SJCRH30 (cell line): ENCODE data around the gene KIF26B. TPM values are rescaled to one million over a fixed set of nuclear protein-coding genes. Genes with fewer than 3 reads are reported as not detected.
"Not testable (repeated sequence)": the region's sequence is repeated elsewhere in the genome, so short reads cannot be mapped to it uniquely, and the experiment has no call there.

Source experiments
- DNase-seq, 2 experiments: peaks; one replicate each; pipeline ENCODE4 v3.0.0-alpha.2; 2015 to 2020
- H3K27ac ChIP-seq: fragments of 250-450 bp; sonication (Bioruptor Pico); 2 replicates; pipeline ENCODE4 v1.5.1; 2020; ENCODE audit warnings: mild to moderate bottlenecking, moderate library complexity
- H3K27me3 ChIP-seq: fragments of 250-450 bp; sonication (Bioruptor Pico); 2 replicates; pipeline ENCODE4 v1.5.1; 2020; ENCODE audit warnings: mild to moderate bottlenecking, moderate library complexity
- H3K36me3 ChIP-seq: fragments of 250-450 bp; sonication (Bioruptor Pico); 2 replicates; pipeline ENCODE4 v1.5.1; 2020; ENCODE audit warnings: mild to moderate bottlenecking, moderate library complexity
- H3K4me1 ChIP-seq: fragments of 250-450 bp; sonication (Bioruptor Pico); 2 replicates; pipeline ENCODE4 v1.5.1; 2020; ENCODE audit warnings: mild to moderate bottlenecking, moderate library complexity
- H3K4me3 ChIP-seq: fragments of 250-450 bp; sonication (Bioruptor Pico); 2 replicates; pipeline ENCODE4 v1.5.1; 2020; ENCODE audit warnings: mild to moderate bottlenecking, moderate library complexity
- H3K9me3 ChIP-seq: fragments of 250-450 bp; sonication (Bioruptor Pico); replicated peaks from 2 replicates; pipeline ENCODE4 v1.5.1; 2020; ENCODE audit warnings: mild to moderate bottlenecking, moderate library complexity
- total RNA-seq: library from RNA; depleted of rRNA; stranded (reverse); fragments of >200 nt; shearing (Covaris generic); gene quantifications from 2 replicates; pipeline ENCODE4 v1.2.3, GENCODE V29; 2014

KIF26B gene
- total RNA-seq, 1 experiment from 2014 or later = 14.4 TPM

GRCh38 chr1:245396615-245397014 is 241.8 kb downstream of the KIF26B start:
- DNase-seq = no peak
- Histone ChIP-seq H3K4me1 (peaks cover 6% of the 10 kb centered on the region; the same call in 1 of the 2 replicates), H3K4me3 (no peak overlapping the region), H3K36me3 (0 out of 2 replicates have a peak, but pooled peaks cover 2% of the 10 kb centered on the region), H3K27ac (no peak overlapping the region), H3K27me3 (no peaks in the 10 kb centered on the region), H3K9me3 (no peaks in the 10 kb centered on the region)

GRCh38 chr1:245397771-245398170 is 243.0 kb downstream of the KIF26B start:
- H3K27ac ChIP-seq = no peak overlapping the region
- no peaks in the 10 kb centered on the region for H3K27me3 ChIP-seq
- 0 out of 2 replicates have a peak, but pooled peaks cover 2% of the 10 kb centered on the region for H3K36me3 ChIP-seq
- DNase-seq = no peak
- peaks cover 6% of the 10 kb centered on the region; the same call in 1 of the 2 replicates for H3K4me1 ChIP-seq
- no peaks in the 10 kb centered on the region for H3K9me3 ChIP-seq
- H3K4me3 ChIP-seq = no peak overlapping the region

DNA sequence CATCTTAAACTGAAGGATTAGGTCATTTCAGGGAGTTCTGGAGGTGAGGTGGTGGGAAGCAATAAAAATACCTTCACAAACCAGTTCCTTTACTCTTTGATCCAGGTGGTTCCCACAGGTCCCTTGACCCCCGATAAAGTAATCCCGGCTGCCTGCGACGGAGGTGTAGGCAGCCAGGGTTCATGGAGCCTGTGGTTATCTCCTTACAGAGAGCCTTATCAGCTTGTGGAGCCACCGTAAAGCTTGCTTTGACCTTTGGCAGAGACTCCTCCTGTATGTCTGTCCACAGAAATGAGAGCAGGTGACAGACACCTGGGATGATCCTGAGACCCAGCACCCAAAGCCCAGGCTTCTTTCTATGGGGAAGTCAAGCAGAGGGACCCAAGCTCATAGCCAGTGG is 243.4 kb downstream of the KIF26B start:
- Histone ChIP-seq H3K27ac (no peak overlapping the region), H3K4me1 (peaks cover 6% of the 10 kb centered on the region; the same call in 1 of the 2 replicates), H3K27me3 (no peaks in the 10 kb centered on the region), H3K36me3 (0 out of 2 replicates have a peak, but pooled peaks cover 2% of the 10 kb centered on the region), H3K9me3 (no peaks in the 10 kb centered on the region), H3K4me3 (no peak overlapping the region)
- DNase-seq = no peak

- no peaks in the 10 kb centered on the region for H3K27me3 ChIP-seq
- H3K4me3 ChIP-seq = no peak overlapping the region
- 0 out of 2 replicates have a peak, but pooled peaks cover 2% of the 10 kb centered on the region for H3K36me3 ChIP-seq
- H3K27ac ChIP-seq = no peak overlapping the region
- H3K4me1 ChIP-seq = peaks cover 14% of the 10 kb centered on the region
- DNase-seq = no peak
- no peaks in the 10 kb centered on the region for H3K9me3 ChIP-seq
These were observed 247.2 kb downstream of the KIF26B start for GRCh38 chr1:245401881-245402587.

DNA sequence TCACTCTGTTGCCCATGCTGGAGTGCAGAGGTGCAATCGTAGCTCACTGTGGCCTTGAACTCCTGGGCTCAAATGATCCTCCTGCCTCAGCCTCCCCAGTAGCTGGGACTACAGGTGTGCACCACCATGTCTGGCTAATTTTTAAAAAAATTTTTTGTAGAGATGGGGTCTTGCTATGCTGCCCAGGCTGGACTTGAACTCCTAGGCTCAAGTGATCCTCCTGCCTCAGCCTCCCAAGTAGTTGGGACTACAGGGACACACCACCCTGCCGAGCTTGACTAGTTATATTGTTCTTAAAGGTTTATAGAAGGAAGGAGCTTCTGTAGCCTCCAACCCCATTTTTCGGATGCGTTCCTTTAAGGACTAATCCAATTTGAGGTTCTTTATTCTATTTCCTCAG is 248.2 kb downstream of the KIF26B start:
- H3K27ac ChIP-seq, H3K9me3 ChIP-seq, DNase-seq, H3K4me3 ChIP-seq, H3K27me3 ChIP-seq, H3K36me3 ChIP-seq: not testable (repeated sequence)
- peaks cover 14% of the 10 kb centered on the region for H3K4me1 ChIP-seq

- H3K4me1 ChIP-seq = peaks cover 14% of the 10 kb centered on the region
- 0 out of 2 replicates have a peak, but pooled peaks cover 2% of the 10 kb centered on the region for H3K36me3 ChIP-seq
- no peak overlapping the region for H3K27ac ChIP-seq
- no peak overlapping the region for H3K4me3 ChIP-seq
- no peaks in the 10 kb centered on the region for H3K27me3 ChIP-seq
- DNase-seq = peak in 1 of 2 experiments; percentile 53
- no peaks in the 10 kb centered on the region for H3K9me3 ChIP-seq
These were observed 249.7 kb downstream of the KIF26B start for GRCh38 chr1:245404527-245404926.

GRCh38 chr1:245404952-245405351 is 250.2 kb downstream of the KIF26B start:
- DNase-seq = no peak
- H3K4me1 ChIP-seq = peaks cover 14% of the 10 kb centered on the region
- no peak overlapping the region for H3K4me3 ChIP-seq
- H3K36me3 ChIP-seq = no peaks in the 10 kb centered on the region
- H3K27ac ChIP-seq = no peak overlapping the region
- H3K27me3 ChIP-seq = no peaks in the 10 kb centered on the region
- H3K9me3 ChIP-seq = no peaks in the 10 kb centered on the region

GRCh38 chr1:245406426-245406825 is 251.6 kb downstream of the KIF26B start:
- Histone ChIP-seq H3K27ac (no peak overlapping the region), H3K4me3 (no peak overlapping the region), H3K9me3 (no peaks in the 10 kb centered on the region), H3K27me3 (no peaks in the 10 kb centered on the region), H3K4me1 (peaks cover 14% of the 10 kb centered on the region), H3K36me3 (no peaks in the 10 kb centered on the region)
- DNase-seq = no peak

- Histone ChIP-seq H3K4me1 (peaks cover 14% of the 10 kb centered on the region), H3K27ac (no peak overlapping the region), H3K9me3 (no peaks in the 10 kb centered on the region), H3K36me3 (no peaks in the 10 kb centered on the region), H3K27me3 (no peaks in the 10 kb centered on the region), H3K4me3 (no peak overlapping the region)
- DNase-seq = no peak
These were observed 253.2 kb downstream of the KIF26B start for GRCh38 chr1:245407983-245408382.

DNA sequence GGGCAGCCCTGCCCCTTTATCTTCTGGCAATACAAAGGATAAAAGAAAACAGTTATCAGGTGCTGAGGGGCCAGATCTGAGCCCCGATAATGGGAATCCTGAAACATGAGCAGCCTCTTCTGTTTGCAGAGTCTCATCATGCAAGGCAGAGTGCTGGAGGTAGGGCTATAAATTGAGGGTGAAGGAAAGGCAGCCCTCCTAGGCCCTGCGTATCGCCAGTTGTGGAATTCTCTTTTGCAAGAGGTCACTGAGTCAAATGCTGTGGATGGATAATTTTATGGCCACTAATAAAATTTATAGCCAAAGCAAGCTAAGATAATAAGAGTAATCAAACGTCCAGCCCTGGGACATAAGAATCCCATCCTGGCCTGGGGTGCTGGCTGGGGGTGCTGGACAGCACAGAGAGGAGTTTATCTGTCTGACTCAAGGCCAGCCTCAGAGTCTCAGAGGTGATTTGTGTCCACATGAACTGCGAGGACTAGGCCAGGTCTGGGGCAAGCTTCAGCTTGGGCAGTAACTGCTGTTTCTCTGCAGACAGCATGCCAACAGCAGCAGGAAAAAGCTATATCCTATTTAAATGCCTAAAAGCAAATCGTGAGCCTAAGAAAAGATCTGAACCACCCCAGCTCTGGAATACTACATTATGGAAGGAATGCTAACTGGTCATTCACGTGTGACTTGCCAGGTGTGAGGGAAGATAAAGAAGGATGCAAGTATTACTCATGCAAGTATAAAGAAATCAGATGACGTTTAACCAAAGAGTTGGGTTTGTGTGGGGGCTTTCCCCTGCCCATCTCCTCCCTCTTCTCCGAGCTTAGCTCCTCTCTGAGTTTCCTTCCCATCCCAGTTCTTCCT is 254.8 kb downstream of the KIF26B start:
- Histone ChIP-seq H3K27me3 (no peaks in the 10 kb centered on the region), H3K27ac (no peak overlapping the region), H3K36me3 (no peaks in the 10 kb centered on the region), H3K4me1 (peaks cover 7% of the 10 kb centered on the region), H3K4me3 (no peak overlapping the region), H3K9me3 (no peaks in the 10 kb centered on the region)
- no peak for DNase-seq

DNA sequence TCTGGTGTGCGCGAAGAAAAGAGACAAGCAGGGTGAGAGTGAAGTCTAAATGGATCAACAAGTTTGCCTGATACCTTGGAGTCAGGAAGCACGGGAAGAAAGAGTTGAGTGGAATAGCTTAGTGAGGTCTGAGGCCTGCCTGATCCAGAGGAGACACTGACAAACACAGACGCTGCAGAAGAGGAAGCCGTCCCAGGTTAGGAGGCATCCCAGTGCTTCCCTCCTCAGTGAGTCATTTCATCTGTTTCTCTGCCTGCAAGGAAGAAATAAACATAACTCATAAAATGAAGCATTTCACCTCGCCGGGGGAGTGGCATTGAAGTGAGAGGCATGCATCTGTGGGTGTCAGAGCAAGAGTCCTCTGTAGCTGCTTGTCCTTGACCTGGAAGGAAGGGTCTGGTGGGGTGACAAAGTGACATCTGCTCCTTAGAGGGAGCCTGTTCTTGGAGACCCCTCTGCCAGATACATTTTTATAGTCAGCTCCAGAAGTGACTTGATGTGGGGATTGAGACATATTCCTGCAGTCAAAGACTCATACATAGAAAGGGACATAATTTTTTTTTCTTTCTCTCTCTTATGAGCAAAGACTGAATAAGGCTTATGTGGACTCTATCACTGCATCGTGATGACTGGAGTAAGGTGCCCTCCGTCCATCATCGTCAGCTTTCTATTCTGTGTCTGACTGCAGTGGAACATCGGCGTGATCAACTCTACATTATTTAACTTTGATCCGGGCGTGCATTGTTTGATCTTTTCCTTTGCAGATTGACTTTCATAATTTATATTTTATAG is 256.7 kb downstream of the KIF26B start:
- Histone ChIP-seq H3K4me3 (no peak overlapping the region), H3K4me1 (no peaks in the 10 kb centered on the region), H3K27me3 (no peaks in the 10 kb centered on the region), H3K9me3 (no peaks in the 10 kb centered on the region), H3K27ac (no peak overlapping the region), H3K36me3 (no peaks in the 10 kb centered on the region)
- DNase-seq = no peak

GRCh38 chr1:245412306-245412705 is 257.5 kb downstream of the KIF26B start:
- no peaks in the 10 kb centered on the region for H3K9me3 ChIP-seq
- H3K4me3 ChIP-seq = no peak overlapping the region
- DNase-seq = no peak
- H3K27ac ChIP-seq = no peak overlapping the region
- no peaks in the 10 kb centered on the region for H3K27me3 ChIP-seq
- H3K36me3 ChIP-seq = no peaks in the 10 kb centered on the region
- H3K4me1 ChIP-seq = peaks cover 2% of the 10 kb centered on the region; the same call in 1 of the 2 replicates

- Histone ChIP-seq H3K4me1 (peaks cover 13% of the 10 kb centered on the region), H3K27ac (no peak overlapping the region), H3K9me3 (no peaks in the 10 kb centered on the region), H3K36me3 (no peaks in the 10 kb centered on the region; the same call in 1 of the 2 replicates), H3K4me3 (no peak overlapping the region), H3K27me3 (no peaks in the 10 kb centered on the region)
- DNase-seq = no peak
These were observed 262.0 kb downstream of the KIF26B start for GRCh38 chr1:245416781-245417180.

DNA sequence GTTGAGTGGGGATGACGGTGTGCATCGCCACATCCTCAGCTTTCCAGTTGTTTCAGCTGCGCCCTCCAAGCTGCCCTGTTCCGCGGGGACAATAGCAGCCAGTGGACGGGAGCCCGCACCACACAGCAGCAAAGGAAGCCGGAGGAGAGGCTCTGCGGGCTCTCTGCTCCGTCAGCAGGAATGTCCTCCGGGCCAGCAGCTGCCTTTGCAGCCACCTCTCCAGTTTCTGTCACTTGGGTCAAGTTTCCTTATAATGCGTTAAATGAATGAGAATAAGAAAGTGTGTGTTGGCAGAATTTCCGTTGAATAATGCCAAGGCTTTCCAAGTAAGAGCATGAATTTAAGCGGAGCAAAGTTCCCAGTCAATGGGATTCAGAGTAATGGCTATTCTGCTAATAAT is 263.3 kb downstream of the KIF26B start:
- Histone ChIP-seq H3K36me3 (no peaks in the 10 kb centered on the region; the same call in 1 of the 2 replicates), H3K4me3 (peak overlapping the region; percentile 11; the same call in 1 of the 2 replicates), H3K27ac (peak overlapping the region; percentile 11; the same call in 1 of the 2 replicates), H3K9me3 (no peaks in the 10 kb centered on the region), H3K4me1 (peaks cover 13% of the 10 kb centered on the region), H3K27me3 (no peaks in the 10 kb centered on the region)
- DNase-seq = peak; percentile 77 to 88
